Activated CD8-positive, alpha-beta memory T cell treated with anti-CD3 and anti-CD28 coated beads for 4 hours (primary cell): ENCODE measurements around the gene KPNB1.

Experiments
- DNase-seq, 2 donors: peaks; one replicate each; pipeline ENCODE4 v3.0.0-alpha.2; 2020; ENCODE audit warnings: low read depth in 2 of 2

KPNB1 gene

GRCh38 chr17:47649153-47649971 lies at the start of gene KPNB1:
Gene KPNB1, plus strand, starts transcription at chr17:47649919. Its CDS starts 326 bp downstream, at chr17:47650245.
- DNase-seq, result peak; percentile 91 to 94

- DNase-seq, result no peak
Measured at GRCh38 chr17:47603830-47604597, 45.7 kb upstream of the KPNB1 start.

GRCh38 chr17:47604598-47604927 lies 45.2 kb upstream of the KPNB1 start:
- DNase-seq, result no peak

- no peak for DNase-seq
Measured at GRCh38 chr17:47605011-47605410, 44.7 kb upstream of the KPNB1 start.

DNA sequence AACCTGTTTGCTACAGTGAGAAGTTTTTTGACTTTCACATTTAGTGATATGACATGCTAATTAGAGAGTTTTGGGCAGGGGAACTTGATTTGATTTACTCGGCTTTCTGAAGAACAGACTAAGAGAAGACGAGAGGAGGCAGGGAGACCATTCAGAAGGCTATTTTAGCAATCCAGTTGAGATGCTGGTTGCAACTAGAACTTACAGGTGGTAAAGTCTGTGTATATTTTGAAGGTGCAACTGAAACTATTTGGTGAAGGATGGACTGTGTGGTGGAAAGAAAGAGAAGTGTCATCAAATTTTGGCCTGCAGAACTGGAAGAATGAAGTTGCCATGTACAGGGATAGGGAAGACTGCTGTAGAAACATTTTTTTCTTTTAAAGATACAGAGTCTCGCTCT lies 42.2 kb upstream of the KPNB1 start:
- DNase-seq, result no peak

- DNase-seq, result no peak
Measured at GRCh38 chr17:47611372-47612350, 38.1 kb upstream of the KPNB1 start.

DNA sequence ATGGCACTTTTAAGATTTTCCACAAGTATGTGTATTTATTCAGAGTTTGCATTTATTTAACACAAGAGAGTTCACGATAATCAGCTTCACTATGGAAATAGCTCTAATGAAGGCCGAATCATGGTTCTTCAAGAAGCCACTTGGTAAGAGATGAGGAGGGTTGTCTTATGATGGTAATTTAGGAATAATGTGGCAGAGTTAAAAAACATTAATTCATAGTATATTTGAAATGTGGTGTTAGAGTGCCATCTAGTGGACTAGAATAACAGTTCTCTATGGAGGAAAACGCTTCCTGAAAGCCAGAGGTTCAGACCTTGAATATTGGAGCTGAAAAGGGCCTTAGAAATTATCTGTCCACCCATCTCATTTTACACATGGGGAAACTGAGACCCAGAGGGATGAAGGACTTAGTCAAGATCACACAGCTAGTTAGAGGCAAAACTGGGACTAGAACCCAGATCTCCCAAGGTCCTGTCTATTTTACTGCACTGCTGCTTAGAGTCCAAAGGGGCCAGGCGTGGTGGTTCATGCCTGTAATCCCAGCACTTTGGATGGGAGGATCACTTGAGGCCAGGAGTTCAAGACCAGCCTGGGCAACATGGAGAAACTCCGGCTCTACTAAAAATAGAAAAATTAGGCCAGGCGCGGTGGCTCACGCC lies 33.8 kb upstream of the KPNB1 start:
- DNase-seq, result no peak

GRCh38 chr17:47618410-47618809 lies 31.3 kb upstream of the KPNB1 start:
- no peak for DNase-seq

DNA sequence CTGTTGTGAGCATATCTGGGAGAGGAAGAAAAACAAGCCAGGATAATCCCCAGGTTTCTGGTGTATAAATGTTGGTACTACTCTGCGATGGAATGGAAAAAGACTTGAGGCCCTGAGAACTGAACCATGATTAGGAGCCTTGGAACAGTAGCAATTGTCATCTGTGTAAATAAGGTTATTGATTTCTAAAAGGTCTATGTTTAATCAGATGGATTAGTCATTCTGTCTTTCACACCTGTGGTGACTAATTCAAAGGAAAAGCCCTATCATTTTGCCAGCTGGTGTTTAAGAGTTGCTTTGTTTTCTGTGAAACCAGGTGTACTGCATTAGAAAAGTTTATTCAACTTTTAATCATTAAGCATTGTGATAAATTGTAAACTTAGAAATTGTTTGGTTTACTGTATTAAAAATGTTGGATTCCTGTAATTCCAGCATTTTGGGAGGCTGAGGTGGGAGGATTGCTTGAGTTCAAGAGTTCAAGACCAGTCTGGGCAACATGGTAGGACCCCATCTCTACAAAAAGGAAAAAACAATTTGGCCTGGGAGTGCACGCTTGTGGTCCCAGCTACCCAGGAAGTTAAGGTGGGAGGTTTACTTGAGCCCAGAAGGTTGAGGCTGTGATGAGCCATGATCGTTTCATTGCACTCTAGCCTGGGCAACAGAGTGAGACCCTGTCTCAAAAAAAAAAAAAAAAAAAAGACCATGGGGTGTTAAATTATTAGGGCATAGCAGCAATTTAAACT lies 29.0 kb upstream of the KPNB1 start:
- no peak for DNase-seq

DNA sequence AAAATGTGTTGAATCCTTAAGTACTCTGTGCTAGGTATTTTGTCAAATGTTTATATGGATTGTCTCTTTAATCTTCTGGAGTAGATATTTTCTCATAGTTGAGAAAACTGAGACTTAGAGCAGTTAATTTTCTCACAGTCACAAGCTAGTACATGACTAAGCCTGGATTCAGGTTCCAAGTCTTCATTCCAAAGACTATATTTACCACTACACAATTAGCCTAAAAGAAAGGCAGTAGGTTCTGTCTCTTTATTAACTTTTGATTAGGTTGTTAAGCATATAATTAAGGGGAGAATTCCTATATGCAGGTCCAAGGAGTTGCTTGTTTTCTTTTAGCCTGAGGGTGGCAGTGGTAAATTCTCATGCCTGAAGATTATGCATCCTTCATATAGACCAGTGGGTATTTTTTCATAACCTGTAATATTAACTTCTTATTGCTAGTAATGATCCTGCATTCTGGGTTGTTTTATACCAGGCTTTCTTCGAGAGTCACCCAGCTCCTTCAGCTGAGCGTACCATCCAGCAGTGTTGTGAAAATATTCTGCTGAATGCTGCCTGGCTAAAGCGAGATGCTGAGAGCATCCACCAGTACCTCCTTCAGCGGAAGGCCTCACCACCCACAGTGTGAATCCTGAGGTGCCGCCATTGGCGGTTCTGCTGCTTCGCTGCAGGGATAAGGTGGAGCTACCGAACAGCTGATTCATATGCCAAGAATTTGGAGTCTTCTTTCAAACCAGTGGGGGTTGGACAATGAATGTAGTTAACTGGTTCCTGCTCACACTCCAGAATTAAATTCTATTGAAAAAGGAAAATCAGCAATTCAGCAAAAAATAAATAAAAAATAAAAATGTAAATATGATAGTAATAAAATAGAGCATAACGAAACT lies 28.2 kb upstream of the KPNB1 start:
- no peak for DNase-seq

DNA sequence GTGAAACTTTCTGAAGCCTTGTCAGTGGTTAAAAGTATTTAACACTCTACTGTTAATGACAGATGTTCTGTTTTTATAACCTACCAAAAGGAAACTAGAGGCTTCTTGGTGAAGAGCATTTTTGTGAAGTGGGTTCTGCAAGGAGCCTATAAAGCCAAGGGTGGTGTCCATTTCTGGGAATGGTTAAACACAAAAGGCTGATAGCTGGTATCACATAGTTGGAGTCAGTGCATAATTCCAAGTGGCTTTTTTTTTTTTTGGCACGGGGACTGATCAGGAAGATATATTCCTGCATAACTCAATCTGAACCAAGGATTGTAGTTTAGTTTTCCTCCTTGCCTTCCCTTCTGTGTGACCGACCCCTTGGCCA lies 27.6 kb upstream of the KPNB1 start:
- no peak for DNase-seq

GRCh38 chr17:47624727-47625068 lies 25.0 kb upstream of the KPNB1 start:
- DNase-seq, result no peak

DNA sequence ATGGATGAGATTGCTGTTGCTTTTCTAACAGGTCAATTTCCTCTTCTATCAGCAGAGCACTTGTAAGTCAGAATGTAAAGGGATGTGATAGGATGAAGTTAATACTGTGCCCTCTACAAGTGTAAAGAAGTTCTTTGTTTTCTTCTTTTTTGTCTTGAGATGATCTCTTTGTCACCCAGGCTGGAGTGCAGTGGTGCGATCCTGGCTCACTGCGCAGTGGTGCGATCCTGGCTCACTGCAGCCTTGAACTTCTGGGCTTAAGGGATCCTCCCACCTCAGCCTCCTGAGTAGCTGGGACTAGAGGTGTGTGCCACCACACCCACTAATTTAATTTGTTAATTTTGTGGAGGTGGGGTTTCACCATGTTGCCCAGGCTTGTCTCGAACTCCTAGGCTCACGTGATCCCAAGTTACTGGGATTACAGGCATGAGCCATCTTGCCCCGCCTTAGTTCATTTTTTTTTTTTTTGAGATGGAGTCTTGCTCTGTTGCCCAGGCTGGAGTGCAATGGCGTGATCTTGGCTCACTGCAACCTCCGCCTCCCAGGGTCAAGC lies 21.6 kb upstream of the KPNB1 start:
- DNase-seq, result no peak

GRCh38 chr17:47629826-47630225 lies 19.9 kb upstream of the KPNB1 start:
- DNase-seq, result no peak

DNA sequence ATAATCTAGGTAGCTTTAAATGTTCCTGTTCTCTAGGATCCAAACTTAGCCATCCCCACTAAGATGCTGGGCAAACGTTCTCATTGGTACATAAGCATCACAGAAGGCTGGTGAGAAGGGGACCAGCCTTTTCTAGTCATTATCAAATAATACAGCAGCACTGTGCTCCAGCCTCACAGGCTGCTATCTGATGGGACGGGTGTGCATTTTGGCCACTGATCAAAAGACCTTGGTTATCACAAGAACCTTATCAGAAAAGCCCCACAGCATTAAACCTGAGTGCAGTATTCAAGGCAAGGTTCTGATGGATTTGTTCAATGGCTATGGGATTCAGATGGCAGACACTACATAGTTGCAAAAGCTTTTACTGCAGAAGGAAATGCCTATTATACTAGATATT lies 19.1 kb upstream of the KPNB1 start:
- no peak for DNase-seq

DNA sequence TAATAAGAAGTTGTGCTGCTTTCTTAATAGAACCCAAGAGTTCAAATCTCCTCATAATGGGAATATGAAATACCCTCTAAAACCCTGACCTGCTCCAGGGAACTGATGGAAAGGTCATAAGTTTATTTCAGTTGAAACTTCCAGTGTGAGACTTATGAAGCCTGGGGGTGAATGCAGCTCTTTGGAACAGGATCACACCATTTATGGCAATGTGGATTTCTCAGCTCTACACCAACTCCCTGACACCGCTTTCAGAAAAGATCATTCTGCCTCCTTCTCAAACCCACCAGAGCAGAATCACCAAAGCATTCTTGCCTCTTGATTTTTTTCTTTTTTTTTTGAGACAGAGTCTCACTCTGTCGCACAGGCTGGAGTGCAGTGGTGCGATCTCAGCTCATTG lies 16.7 kb upstream of the KPNB1 start:
- no peak for DNase-seq

DNA sequence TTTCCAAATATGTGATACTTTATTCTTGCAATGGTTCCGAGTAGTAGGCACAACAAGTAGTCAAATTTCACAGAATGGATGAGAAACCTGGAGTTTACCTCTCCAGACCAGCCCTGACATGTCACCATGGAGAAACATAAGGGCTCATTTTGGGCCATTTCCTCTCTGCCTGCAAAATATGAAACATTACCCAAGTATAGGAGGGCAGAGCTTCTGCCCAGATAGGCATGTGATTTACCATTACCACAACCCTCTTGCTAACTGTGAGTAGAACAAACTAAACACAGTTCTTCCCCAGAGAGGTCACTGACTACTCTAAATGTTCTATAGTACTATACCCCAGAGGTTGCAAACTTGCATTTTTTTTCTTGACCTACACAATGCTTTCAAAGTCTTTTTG lies 15.7 kb upstream of the KPNB1 start:
- DNase-seq, result no peak

DNA sequence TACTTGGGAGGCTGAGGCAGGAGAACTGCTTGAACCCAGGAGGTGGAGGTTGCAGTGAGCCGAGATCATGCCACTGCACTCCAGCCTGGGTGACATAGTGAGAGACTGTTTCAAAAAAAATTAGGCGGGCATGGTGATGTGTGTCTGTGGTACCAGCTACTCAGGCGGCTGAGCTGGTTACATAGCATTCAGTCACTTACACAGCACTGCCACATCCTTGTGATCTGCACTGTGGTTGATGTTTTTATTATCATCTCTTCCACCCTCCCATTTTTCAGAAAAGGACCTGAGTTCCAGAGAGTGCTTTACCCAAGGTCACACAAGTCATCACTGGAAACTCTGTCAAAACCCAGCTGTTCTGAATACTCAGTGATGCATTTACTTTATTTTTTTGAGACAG lies 14.8 kb upstream of the KPNB1 start:
- no peak for DNase-seq

DNA sequence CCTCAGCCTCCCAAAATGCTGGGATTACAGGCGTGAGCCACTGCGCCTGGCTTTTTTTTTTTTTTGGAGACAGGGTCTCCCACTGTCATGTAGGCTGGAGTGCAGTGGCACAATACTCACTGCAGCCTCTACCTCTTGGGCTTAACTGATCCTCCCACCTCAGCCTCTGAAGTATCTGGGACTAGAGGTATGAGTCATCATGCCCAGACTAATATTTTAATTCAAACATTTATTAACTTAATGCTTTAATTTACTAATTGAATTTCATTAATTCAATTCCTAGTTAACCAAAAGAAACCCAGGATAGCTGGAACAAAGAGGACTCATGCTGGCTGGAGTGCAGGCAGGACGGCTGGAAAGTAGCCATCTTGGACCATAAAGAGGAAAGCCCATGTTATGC lies 14.0 kb upstream of the KPNB1 start:
- DNase-seq, result no peak
